ENCODE data around the gene P2RY2. TPM values are rescaled to one million over a fixed set of nuclear protein-coding genes. Genes with fewer than 3 reads are reported as not detected.

The P2RY2 gene
- total and polyA plus RNA-seq, 2 donors (not counting 1 experiment from before 2014, with no cell fraction given) = 0.12 to 0.37 TPM

GRCh38 chr11:73221451-73221850 is 3.4 kb downstream of the P2RY2 start:
- H3K27ac Mint-ChIP-seq = no peak overlapping the region
- H3K27me3 ChIP-seq (replicated peaks in 1 of 4; ENCODE audit: control extremely low read depth in 1 of 4, control insufficient read depth in 3 of 4, insufficient read depth in 4 of 4, low read length in 3 of 4) = peaks cover 0 to 36% (median 9%) of the 10 kb centered on the region in 4 experiments
- H4K20me1 ChIP-seq (ENCODE audit: control insufficient read depth, insufficient read depth, low read length, poor library complexity, severe bottlenecking) = no peaks in the 10 kb centered on the region
- DNase-seq (no peak), ATAC-seq (ENCODE audit: low read depth) (no peak)
- H3K27ac ChIP-seq (ENCODE audit: low read length in 2 of 2) = no peak overlapping the region
- peaks cover 0 to 2% (median 0%) of the 10 kb centered on the region in 3 donors for H3K9me3 ChIP-seq (ENCODE audit: control extremely low read depth in 1 of 3, control insufficient read depth in 2 of 3, insufficient read depth in 1 of 3, low read length in 2 of 3)
- WGBS (ENCODE audit: insufficient coverage) = 94% methylated on average over 2 of the region's 4 CpGs
- no peaks in the 10 kb centered on the region for H3K79me2 ChIP-seq (ENCODE audit: control insufficient read depth, insufficient read depth, low read length)
- ChIA-PET POLR2A (no interaction called here), CTCF (interaction anchor here (1.1 kb wide), 1 partner anchor 14 kb away, joined by 3 read pairs; no protein-coding TSS in a partner anchor)
- H3K4me3 Mint-ChIP-seq = no peak overlapping the region
- peaks cover 11 to 13% of the 10 kb centered on the region in 2 donors for H3K4me1 ChIP-seq (ENCODE audit: control insufficient read depth in 2 of 2, insufficient read depth in 2 of 2, low read length in 2 of 2)
- H3K9ac ChIP-seq (ENCODE audit: low read length) = no peak overlapping the region
- TF ChIP-seq EZH2 (IDR thresholded peaks at IDR 0.05; ENCODE audit: borderline replicate concordance, insufficient read depth, low read depth, low read length, poor library complexity, severe bottlenecking) (no peak), CTCF (IDR thresholded peaks at IDR 0.05) (no peak)
- H3K4me1 Mint-ChIP-seq = peaks cover 11% of the 10 kb centered on the region
- no peak overlapping the region for H2AFZ ChIP-seq (ENCODE audit: insufficient read depth, low read depth, low read length, poor library complexity, severe bottlenecking)
- intact Hi-C loops (cut with micrococcal nuclease) = no loop called here
- H3K4me3 ChIP-seq (ENCODE audit: control extremely low read depth in 1 of 5, extremely low read depth in 1 of 5, insufficient read depth in 1 of 5, low read depth in 2 of 5, low read length in 4 of 5) = no peak overlapping the region
- H3K9me3 Mint-ChIP-seq (ENCODE audit: insufficient read depth) = no peaks in the 10 kb centered on the region
- H3K4me2 ChIP-seq (replicated peaks; ENCODE audit: low read depth, low read length, poor library complexity, severe bottlenecking) = no peak overlapping the region
- H3K36me3 ChIP-seq (replicated peaks in 1 of 2; ENCODE audit: control extremely low read depth in 1 of 2, control insufficient read depth in 1 of 2, extremely low read depth in 1 of 2, insufficient read depth in 2 of 2, low read length in 1 of 2) = no peaks in the 10 kb centered on the region
- H3K27me3 Mint-ChIP-seq = peaks cover 27% of the 10 kb centered on the region

- Histone ChIP-seq H3K36me3 (replicated peaks in 1 of 2; ENCODE audit: control extremely low read depth in 1 of 2, control insufficient read depth in 1 of 2, extremely low read depth in 1 of 2, insufficient read depth in 2 of 2, low read length in 1 of 2) (no peaks in the 10 kb centered on the region), H3K9ac (ENCODE audit: low read length) (no peak overlapping the region), H3K27ac (ENCODE audit: low read length in 2 of 2) (no peak overlapping the region), H3K4me2 (replicated peaks; ENCODE audit: low read depth, low read length, poor library complexity, severe bottlenecking) (no peak overlapping the region), H2AFZ (ENCODE audit: insufficient read depth, low read depth, low read length, poor library complexity, severe bottlenecking) (no peak overlapping the region), H3K4me3 (ENCODE audit: control extremely low read depth in 1 of 5, extremely low read depth in 1 of 5, insufficient read depth in 1 of 5, low read depth in 2 of 5, low read length in 4 of 5) (no peak overlapping the region), H3K4me1 (ENCODE audit: control insufficient read depth in 2 of 2, insufficient read depth in 2 of 2, low read length in 2 of 2) (peaks cover 11 to 13% of the 10 kb centered on the region in 2 donors), H3K9me3 (ENCODE audit: control extremely low read depth in 1 of 3, control insufficient read depth in 2 of 3, insufficient read depth in 1 of 3, low read length in 2 of 3) (peaks cover 0 to 2% (median 0%) of the 10 kb centered on the region in 3 donors), H4K20me1 (ENCODE audit: control insufficient read depth, insufficient read depth, low read length, poor library complexity, severe bottlenecking) (no peaks in the 10 kb centered on the region), H3K27me3 (replicated peaks in 1 of 4; ENCODE audit: control extremely low read depth in 1 of 4, control insufficient read depth in 3 of 4, insufficient read depth in 4 of 4, low read length in 3 of 4) (peaks cover 0 to 33% (median 8%) of the 10 kb centered on the region in 4 experiments), H3K79me2 (ENCODE audit: control insufficient read depth, insufficient read depth, low read length) (no peaks in the 10 kb centered on the region)
- CTCF ChIA-PET = no interaction called here
- POLR2A ChIA-PET = no interaction called here
- DNase-seq = no peak
- Mint-ChIP-seq H3K4me1 (peaks cover 11% of the 10 kb centered on the region), H3K4me3 (no peak overlapping the region), H3K27ac (no peak overlapping the region), H3K27me3 (peaks cover 27% of the 10 kb centered on the region), H3K9me3 (ENCODE audit: insufficient read depth) (no peaks in the 10 kb centered on the region)
- intact Hi-C loops (cut with micrococcal nuclease) = no loop called here
- ATAC-seq (ENCODE audit: low read depth) = no peak
- 95% methylated on average over 3 of the region's 5 CpGs for WGBS (ENCODE audit: insufficient coverage)
- TF ChIP-seq CTCF (IDR thresholded peaks at IDR 0.05) = no peak
- no peak for TF ChIP-seq EZH2 (IDR thresholded peaks at IDR 0.05; ENCODE audit: borderline replicate concordance, insufficient read depth, low read depth, low read length, poor library complexity, severe bottlenecking)
Measured at GRCh38 chr11:73221996-73222395, 3.9 kb downstream of the P2RY2 start.

Data from B cell (primary cell).